Pulmonary artery endothelial cell (primary cell): ENCODE data around the gene MRPL48. TPM values are rescaled to one million over a fixed set of nuclear protein-coding genes. Genes with fewer than 3 reads are reported as not detected.
"Not testable (repeated sequence)": the region's sequence is repeated elsewhere in the genome, so short reads cannot be mapped to it uniquely, and the experiment has no call there.

ENCODE experiments used
- DNase-seq: peaks from one replicate; pipeline ENCODE4 v3.0.0-alpha.2; 2011; ENCODE audit warnings: low read depth, low spot score
- total RNA-seq: library from RNA; depleted of rRNA; stranded (reverse); fragments of >200 nt; gene quantifications from 2 replicates; pipeline ENCODE4 v1.2.3, GENCODE V29; 2014

MRPL48 gene
- total RNA-seq, 1 donor from 2014 or later = 41.0 TPM

DNA sequence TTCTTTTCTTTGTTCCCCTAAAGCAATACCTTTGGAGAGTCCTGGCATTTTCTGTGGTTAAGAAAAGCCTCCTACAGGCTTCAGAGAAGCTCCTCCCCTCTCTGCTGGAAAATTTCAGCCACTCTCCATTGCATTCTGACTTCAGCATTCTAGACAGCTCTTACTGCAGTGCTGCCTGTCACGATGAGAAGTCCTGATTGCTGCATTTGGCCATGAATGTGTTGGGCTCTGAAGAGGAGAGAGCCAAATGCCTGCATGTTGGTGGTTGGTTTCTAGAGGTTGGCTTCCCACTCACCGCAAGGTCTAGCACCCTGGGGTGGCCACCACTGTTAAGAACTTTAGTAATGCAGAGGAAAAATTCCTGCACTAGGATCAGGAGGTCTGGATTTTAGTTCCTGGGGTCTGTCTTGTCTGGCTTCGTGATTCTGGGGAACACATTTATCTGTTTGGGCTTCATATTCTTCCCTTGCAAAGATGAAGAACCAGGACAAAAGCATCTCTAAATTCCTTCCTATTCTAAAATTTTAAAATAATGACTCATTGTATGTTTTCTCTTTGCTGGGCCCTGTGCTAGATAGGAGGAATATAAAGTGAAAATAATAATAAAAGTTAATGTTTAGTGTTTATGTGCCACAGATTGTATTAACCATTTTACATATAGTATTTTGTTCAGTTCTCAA is 50.9 kb downstream of the MRPL48 start:
- DNase-seq = no peak

DNA sequence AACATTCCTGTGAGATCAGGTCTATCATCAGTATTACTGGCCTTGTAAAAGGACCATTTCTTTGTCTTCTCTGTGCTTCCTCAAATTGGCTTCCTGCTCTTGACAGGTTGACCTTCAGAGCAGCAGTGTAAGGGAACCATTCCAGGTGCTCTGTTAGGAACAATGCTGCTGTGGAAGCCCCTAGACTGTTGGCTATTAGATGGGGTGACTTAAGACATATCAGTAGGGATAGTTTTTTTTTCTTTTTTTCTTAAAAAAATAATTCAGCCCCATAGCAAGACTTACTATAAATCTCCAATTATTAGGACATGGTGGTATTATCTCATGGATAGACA is 51.4 kb downstream of the MRPL48 start:
- DNase-seq = no peak

DNA sequence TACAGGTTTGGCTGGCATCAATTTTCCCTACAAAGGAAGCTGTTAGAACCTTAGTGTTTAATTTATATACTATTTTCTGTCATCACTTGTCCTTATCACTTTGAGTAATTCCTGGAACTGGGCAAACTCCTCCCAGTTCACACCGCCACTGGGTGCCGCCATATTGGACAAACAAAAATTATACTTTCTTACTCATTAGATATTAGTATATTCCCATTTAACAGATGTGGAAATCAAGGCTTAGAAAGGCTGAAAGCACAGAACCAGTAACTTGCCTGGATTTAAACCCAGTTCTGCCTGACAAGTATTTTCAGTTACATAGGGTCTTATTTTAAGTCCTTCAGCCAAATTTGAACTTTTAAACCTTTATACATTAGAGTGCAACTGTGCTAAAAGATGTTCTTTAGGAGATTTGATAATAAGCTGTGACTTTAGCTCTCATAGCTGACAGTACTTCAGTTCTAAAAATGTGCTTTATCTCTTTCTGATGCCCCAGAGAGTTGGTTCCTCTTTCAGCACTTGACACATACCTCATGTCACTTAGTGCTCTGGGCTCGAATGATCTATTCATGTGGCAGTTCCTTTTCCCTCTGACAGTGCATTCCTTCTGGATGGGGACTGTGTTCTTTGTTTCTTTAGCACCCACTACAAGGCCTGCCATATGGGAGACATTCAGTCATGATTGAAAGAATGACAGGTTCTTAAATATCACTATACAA is 63.5 kb downstream of the MRPL48 start:
- DNase-seq = no peak

DNA sequence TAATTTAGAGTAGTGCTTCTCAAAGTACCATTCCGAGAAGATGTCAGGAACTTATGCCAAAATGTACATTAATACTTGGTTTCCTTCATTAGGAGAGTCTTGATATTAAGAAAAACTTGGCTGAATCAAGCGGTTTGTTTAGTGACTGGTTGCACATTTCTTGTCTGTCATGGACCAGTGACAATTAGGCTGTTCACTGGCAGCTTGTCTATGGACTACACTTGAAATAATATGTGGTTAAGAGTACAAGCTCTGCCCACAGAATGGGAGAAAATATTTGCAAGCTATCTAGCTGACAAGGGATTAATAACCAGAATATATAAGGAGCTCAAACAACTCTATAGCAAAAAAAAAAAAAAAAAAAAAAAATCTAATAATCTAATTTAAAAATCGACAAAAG is 64.4 kb downstream of the MRPL48 start:
- no peak for DNase-seq

DNA sequence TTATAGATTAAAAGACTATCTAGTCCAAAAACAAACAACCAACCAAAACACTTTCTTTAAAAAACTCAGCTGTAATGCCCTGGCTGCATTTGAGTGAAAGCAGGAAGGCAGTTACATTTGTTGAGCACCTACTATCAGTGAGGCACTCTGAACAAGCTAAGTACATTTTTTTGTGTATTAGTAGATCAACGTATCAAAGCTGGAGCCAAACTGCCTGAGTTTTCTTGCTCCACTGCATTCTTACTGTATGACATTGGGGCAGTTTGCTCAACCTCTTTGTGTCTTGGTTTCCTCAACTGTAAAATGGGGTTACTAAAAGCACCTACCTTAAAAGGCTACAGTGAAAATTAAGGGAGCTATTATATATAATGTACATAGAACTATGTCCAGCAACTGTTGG is 67.0 kb downstream of the MRPL48 start:
- DNase-seq = no peak

DNA sequence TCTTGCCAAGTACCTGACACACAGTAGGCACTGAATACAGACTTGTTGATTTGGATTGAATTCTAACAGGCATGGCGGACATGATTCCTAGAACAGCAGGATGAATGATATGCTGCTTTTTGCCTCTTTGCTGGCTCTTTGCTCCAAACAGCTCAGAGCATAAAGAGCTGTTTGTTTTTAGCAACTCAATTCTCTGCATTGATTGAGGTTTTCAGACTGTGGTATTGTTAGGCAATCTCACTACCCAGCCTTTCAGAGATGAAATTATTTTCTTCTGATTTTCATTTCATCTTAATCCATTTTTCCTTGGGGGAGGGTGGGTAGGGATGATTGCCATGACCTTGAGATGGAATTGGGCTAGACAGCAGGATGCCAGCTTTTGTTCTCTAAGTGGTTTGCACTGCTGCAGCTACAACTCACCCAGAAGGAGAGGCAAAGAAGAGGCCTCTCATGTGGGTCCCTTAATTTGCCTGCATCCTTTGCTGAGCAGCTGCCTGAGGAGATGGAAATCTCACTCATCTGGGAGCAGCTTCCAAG is 68.4 kb downstream of the MRPL48 start:
- DNase-seq = no peak

DNA sequence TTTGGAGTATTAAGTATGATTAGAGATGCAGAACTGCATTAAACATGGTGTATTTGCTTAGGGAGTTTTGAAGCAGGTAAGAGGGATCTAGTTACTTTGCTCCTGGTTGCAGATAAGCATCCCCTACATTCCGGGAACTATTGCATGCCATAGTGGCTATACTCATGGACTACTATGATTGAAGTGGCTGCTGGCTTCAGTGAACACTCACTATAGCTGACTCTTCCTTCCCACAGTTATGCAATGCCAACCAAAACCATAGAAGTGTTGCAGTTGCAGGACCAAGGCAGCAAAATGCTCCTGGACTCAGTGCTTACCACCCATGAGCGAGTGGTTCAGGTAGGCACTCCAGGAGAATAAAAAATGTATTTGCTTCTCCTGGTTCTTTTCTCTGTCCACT is 72.0 kb downstream of the MRPL48 start:
- no peak for DNase-seq

DNA sequence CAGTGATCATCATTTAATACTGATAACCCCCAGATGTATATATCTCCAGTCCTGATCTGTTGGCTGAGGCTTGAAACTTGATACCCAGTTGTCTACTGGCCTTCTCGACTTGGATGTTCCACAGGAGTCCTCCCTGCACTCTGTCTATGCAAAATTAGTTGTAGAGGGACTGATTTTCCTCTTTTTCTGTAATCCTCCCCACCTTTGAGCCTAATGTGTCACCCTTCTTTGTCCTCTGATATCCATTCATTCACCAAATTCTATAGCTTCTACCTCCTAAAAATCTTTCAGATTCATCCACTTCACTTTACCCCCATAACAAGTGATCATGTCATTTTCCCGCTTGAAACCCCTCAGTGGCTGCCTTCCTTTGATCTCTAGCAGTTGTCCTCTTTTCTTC is 72.5 kb downstream of the MRPL48 start:
- no peak for DNase-seq

DNA sequence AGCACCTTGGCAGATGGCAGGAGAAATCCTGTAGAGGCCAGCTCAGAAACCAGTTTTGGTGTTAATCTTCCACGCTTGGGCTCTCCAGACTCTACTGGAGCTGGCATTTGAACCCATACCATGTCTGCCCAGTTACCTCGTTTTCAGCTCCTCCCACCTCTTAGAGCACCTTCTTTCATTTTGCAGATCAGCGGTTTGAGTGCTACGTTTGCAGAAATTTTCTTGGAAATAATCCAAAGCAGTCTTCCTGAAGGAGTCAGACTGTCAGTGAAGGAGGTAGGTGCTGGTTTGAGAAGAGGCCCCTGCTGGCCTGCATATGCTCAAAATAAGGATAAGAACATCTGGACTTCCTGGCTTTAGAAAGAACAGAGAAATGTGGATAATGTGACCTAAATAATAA is 75.3 kb downstream of the MRPL48 start:
- no peak for DNase-seq

DNA sequence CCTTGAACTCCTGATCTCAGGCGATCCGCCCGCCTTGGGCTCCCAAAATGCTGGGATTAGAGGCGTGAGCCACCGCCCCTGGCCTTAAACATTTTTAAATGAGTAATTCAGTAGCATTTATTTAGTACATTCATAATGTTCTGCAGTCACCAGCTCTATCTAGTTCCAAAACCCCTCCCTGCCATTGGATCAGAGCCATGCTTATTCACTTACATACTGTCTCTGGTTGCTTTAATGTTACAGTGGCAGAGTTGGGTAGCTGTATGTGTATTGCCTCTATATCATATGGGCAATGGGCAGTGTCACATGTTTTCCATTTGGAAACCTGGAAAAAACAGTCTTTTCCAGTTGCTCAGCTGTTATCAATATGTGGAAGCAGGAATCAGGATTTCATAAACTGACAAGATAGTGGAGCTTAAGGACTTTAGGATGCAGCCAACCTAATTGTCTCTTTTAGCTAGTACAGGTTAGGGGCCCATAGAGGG is 78.5 kb downstream of the MRPL48 start:
- DNase-seq = no peak

DNA sequence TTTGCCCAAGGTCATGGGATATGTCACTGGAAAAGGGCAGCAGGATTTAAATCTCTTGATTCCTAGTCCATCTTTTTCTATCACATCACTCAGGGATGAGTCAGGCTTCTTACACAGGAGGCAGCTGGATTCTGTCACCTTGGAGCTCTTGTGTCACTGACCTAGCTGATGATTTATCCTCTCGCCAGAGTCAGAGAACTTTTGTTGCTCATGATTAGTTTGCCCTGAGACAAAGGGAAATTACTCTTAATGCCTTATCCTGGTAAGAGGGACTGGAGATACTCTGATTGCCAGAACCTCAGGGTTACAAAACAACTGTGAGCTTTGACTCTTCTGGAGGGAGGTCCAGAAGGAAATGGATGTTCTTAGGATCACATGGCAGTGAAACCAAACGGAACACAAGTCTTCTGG is 78.9 kb downstream of the MRPL48 start:
- DNase-seq = peak; percentile 43

DNA sequence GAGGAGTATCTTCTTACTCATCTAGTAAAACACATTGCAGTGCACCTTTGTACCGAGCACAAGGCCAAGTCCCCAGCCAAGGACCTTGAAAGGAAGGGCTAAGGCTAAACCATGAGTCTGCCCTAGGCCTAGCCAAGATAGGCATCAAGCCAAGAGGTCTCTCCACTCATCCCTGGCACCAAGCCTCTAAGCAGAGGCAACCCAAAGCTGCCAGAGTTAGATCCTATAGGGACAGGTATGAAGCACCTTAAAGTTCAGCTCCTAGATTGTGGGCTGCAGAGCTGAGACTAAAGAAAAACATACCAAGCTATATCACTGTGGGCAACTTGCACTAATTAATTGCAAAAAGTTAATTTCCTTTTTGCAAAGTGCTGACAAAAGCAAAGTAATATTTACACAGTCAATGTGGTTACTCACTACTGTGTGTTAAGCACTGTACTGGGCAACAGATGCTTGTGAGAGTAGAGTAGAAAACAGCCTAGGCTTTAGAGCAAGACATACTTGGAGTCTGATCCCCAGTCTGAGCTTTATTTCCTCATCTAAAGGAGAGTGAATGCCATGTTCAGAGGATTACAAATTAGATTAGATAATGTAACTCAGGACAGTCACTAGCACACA is 81.8 kb downstream of the MRPL48 start:
- DNase-seq = no peak

DNA sequence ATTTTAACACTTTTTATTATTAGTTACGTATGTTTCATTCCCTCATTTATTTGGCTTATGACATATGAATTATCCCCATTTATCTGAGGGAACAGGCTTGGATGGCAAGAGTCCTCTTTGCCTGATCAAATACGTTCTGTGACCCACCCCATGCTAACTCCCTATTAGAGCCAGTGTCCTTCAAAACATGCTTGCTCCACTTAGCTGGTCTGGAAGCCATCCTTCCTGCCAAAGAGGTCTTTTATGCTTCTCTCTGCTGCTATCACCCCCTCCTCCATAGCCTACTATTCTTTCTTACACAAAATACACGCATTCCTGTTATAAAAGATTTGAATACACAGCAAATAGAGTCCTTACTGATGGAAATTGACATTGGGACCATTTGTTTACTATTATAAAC is 82.6 kb downstream of the MRPL48 start:
- DNase-seq = no peak

DNA sequence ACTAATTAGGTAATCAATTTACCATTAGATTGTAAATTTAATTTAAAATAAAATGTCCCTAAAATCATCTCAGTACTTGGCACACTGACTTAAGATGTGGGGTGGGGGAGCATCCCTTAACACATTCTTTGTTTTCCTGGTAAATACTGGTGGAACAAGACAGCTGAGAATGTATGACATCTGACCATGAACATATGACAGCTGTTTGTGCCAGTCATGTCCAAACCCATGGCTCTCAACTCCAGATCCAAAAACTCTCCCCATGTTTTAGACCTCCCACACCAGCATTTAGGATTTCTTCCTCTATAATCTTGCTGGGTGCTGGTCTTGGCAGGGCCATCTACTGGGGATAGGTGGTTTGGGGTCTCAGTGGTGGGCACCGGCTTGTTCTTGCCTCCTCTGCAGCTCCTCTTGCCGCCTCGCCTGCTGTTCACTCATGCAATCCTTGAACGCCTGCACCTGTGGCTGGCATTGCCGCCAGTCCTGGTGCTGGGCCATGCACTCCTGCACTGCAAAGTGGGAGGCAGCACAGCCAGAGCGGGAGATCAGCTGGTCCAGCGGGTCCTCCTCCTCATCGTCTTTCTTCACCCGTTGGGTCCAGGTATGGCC is 85.2 kb downstream of the MRPL48 start:
- no peak for DNase-seq

DNA sequence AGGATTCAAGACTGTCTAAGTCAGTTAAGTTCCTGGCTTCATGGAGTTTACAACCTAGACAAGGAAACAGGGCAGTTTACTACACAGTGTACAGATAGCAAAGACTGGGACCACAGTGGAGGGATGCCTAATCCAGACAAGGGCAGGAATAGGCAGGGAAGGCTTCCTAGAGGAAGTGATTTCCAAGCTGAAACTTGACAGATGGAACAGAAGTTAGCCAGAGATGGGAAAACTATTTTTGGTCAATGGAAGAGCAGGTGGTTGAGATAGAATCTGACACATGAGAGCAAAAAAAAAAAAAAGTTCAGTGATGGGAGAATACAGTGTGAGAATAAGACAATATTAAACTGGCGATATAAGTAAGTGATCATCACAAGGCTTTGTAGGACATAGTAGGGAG is 87.7 kb downstream of the MRPL48 start:
- DNase-seq = no peak

DNA sequence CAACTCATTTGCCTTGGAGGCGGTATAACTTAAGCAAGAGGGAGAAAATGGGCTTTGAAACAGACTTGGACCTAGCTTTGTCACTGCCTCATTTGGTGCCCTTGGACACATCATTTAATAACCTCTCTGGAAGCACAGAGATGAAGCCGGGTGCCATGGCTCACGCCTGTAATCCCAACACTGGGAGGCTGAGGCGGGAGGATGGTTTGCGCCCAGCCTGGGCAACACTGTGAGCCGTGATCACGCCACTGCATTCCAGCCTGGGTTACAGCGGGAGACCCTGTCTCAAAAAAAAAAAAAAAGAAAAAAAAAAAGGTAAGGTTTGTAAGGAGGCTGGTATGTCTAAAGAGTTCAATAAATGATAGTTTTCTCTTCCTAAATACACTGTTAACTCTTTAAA is 88.2 kb downstream of the MRPL48 start:
- no peak for DNase-seq

DNA sequence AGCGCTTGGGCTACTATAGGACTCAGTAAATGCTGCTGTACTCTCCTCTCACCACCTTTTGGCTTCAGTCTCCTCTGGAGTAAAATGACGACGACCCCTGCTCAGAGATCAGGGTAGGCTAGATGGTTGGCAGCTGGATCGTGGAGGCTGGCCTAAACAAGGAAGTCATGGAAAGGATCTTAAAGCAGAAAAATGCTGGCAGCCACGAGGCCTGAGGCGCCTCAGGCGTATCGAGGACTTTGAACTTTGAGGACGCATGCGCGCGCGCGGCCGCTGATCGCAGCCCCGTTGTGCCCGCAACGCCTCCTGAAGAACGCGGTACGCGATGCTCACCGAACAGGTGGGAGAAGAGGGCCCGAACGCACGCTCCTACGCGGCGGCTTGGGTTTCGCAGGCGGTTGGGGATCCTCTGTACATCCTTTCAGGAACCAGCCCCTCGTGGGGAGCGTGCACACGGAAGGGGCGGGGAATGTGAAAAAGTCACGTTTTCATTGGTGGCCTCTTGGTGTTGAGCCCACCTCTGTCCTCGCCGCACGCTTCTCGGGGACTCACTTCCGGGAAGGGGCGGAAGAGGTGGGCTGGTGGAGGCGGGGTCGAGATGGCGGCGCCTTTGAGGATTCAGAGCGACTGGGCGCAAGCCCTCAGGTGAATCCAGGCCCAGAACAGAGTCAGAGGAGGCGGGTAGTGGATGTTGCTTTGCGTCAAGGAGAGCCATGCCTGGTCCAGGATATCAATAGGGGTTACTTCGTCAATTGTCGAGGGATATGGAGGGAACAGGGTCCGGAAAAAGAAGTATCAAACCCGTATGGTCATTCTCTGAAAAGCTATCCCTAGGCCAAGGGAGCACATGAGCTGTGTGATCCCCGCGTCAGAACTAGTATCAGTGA is 89.0 kb downstream of the MRPL48 start, which contains the start of the genes COA4 and PAAF1:
Gene COA4, minus strand, starts transcription at position 423 of the 887 bp plus-strand sequence. CDS start 3,468 bp downstream, outside the sequence.
Gene PAAF1, plus strand, starts transcription at position 576 of the 887 bp plus-strand sequence. Its CDS starts 23 bp downstream, at position 599.
- DNase-seq = peak; percentile 83

DNA sequence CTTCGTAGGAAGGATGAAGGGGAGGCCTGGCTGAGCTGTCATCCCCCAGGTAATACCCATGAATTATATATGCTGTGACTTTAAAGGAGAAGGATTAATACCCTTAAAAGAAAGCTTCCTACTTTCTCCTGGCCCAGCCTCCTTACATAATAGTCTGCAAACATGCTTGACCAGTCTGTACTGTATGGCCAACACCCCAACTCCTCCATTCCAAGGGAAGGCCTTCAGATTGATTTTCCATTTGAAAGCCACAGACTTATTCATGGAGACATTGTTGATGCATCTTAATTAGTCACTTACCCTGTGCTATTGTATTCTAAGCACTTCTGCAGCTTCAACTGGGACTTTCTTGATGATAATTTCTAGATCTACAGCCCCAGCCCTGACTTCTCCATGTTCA is 91.1 kb downstream of the MRPL48 start:
- no peak for DNase-seq

DNA sequence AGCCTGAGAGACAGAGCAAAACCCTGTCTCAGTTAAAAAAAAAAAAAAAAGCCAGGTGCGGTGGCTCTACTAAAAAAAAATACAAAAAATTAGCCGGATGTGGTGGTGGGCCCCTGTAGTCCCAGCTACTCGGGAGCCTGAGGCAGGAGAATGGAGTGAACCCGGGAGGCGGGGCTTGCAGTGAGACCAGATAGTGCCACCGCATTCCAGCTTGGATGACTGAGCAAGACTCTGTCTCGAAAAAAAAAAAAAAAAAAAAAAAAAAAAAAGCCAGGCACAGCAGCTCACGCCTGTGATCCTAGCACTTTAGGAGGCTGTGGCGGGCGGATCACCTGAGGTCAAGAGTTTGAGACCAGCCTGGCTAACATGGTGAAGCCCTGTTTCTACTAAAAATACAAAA is 92.8 kb downstream of the MRPL48 start:
- DNase-seq = not testable (repeated sequence)

DNA sequence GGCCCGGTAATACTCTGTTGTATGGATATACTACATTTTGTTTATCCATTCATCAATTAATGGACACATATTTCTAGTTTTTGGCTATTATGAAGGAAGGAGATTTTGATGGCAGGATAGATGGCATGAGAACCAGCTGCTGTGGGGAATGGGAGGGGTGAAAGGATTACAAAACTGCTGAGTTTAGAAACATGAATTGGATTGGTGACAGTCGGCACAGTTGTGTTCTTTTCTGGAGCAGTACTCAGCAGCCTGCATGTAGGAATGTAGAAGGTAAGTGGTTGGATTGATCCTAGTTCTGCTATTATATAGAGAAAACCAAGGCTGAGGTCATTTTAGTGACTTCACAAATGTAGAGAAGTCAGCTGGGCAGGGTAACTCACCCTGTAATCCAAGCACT is 96.2 kb downstream of the MRPL48 start:
- no peak for DNase-seq

DNA sequence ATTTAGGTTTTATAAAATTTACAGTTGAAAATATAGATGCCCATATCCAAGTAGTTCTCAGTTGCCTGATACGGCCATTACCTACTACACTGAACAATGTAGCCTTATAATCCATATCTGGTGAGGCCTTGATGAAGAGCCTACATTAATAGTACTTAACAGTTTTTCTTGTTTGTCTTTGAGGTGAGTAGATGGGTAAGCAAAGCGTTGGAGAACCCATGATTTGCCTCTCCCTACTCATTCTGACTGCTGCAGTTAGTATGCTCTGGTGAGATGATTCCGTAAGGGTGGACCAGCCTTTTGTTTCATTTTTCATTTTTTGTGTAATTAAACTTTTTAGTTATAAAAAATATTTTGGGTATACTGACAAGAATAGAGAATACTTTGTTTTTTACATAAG is 100.6 kb downstream of the MRPL48 start:
- DNase-seq = no peak
